ENCODE data around the gene DUS1L.

GRCh38 chr17:82043507-82043906 is 22.1 kb downstream of the DUS1L start:
- TF ChIP-seq CTCF (IDR thresholded peaks at IDR 0.05) (no peak), POLR2A (IDR thresholded peaks at IDR 0.05) (no peak)
